ENCODE data around the gene RENBP. TPM values are rescaled to one million over a fixed set of nuclear protein-coding genes. Genes with fewer than 3 reads are reported as not detected.

The RENBP gene
- total and polyA plus RNA-seq, 4 donors: 1.0 to 7.9 (median 7.0) TPM

DNA sequence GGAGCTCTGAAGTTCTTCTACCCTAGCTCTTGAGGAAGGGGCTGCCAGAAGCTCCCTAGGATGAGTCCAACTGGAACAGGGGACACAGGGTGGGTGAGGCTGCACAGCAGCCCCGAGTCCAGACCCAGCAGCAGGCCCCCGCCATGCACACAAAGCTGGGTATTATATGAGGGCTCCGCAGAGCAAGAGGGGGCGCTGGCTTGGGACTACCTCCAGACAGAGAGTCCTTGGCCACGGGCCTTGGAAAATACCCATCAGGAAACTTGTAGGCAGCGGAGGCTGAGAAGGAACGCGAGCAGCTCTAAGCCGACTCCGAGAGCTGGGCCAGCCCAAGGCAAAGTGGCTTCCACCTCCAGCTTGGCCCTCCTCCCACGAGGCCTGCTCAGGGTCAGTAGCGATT is 19.1 kb upstream of the RENBP start:
- TF ChIP-seq, protein P1, sequence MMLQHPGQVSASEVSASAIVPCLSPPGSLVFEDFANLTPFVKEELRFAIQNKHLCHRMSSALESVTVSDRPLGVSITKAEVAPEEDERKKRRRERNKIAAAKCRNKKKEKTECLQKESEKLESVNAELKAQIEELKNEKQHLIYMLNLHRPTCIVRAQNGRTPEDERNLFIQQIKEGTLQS (IDR thresholded peaks at IDR 0.05): no peak
- no peak for TF ChIP-seq FOXA2 (IDR thresholded peaks at IDR 0.05)
- Histone ChIP-seq H3K27ac (ENCODE audit: low read depth in 1 of 2, low read length in 2 of 2) (no peak overlapping the region), H3K36me3 (ENCODE audit: control insufficient read depth in 4 of 4, insufficient read depth in 3 of 4, low read depth in 1 of 4, low read length in 3 of 4) (peaks cover 12 to 58% (median 27%) of the 10 kb centered on the region in 4 donors), H3K9ac (ENCODE audit: low read depth in 1 of 2, low read length in 2 of 2) (no peak overlapping the region), H3K4me3 (ENCODE audit: low read depth in 1 of 3, low read length in 3 of 3) (no peak overlapping the region), H3K4me1 (ENCODE audit: control insufficient read depth in 4 of 4, insufficient read depth in 4 of 4, low read length in 3 of 4) (peaks cover under 1 to 35% (median 28%) of the 10 kb centered on the region in 4 donors), H3K27me3 (ENCODE audit: control insufficient read depth in 4 of 4, insufficient read depth in 4 of 4, low read length in 3 of 4) (no peaks in the 10 kb centered on the region), H3K9me3 (ENCODE audit: control insufficient read depth in 4 of 4, low read length in 3 of 4) (no peaks in the 10 kb centered on the region)
- 94% methylated on average over 12 of the region's 12 CpGs for WGBS
- DNase-seq (ENCODE audit: low spot score): no peak

DNA sequence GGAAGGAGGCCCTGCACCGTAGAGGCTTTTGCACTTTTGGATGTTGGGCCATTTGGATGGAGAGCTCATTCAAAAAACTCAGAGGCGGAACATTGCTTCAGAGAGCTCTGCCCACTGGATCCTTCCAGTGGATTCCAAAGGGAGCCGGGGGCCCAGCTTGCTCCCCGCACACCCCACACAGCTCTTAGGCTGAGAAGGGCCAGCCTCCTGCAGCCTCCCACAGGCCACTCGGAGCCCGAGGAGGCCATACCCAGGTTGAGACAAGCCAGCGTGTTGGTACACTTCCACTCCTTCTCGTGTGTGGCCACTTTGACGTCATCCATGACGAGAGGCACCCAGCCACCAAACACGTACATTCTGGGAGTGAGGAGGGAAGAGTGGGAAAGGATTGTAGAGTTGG is 16.8 kb upstream of the RENBP start:
- H3K4me1 ChIP-seq (ENCODE audit: control insufficient read depth in 4 of 4, insufficient read depth in 4 of 4, low read length in 3 of 4): peaks cover 0 to 13% (median 6%) of the 10 kb centered on the region in 4 donors
- TF ChIP-seq, protein P2, sequence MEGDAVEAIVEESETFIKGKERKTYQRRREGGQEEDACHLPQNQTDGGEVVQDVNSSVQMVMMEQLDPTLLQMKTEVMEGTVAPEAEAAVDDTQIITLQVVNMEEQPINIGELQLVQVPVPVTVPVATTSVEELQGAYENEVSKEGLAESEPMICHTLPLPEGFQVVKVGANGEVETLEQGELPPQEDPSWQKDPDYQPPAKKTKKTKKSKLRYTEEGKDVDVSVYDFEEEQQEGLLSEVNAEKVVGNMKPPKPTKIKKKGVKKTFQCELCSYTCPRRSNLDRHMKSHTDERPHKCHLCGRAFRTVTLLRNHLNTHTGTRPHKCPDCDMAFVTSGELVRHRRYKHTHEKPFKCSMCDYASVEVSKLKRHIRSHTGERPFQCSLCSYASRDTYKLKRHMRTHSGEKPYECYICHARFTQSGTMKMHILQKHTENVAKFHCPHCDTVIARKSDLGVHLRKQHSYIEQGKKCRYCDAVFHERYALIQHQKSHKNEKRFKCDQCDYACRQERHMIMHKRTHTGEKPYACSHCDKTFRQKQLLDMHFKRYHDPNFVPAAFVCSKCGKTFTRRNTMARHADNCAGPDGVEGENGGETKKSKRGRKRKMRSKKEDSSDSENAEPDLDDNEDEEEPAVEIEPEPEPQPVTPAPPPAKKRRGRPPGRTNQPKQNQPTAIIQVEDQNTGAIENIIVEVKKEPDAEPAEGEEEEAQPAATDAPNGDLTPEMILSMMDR (IDR thresholded peaks at IDR 0.05; ENCODE audit: low read depth, low read length, missing input control): no peak
- TF ChIP-seq, protein P3, sequence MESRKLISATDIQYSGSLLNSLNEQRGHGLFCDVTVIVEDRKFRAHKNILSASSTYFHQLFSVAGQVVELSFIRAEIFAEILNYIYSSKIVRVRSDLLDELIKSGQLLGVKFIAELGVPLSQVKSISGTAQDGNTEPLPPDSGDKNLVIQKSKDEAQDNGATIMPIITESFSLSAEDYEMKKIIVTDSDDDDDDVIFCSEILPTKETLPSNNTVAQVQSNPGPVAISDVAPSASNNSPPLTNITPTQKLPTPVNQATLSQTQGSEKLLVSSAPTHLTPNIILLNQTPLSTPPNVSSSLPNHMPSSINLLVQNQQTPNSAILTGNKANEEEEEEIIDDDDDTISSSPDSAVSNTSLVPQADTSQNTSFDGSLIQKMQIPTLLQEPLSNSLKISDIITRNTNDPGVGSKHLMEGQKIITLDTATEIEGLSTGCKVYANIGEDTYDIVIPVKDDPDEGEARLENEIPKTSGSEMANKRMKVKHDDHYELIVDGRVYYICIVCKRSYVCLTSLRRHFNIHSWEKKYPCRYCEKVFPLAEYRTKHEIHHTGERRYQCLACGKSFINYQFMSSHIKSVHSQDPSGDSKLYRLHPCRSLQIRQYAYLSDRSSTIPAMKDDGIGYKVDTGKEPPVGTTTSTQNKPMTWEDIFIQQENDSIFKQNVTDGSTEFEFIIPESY (IDR thresholded peaks at IDR 0.05): no peak
- TF ChIP-seq TAF1 (conservative IDR thresholded peaks at IDR 0.05) (no peak), EGR1 (IDR thresholded peaks at IDR 0.05; ENCODE audit: low read depth in 2 of 2) (no peak), RXRA (IDR thresholded peaks at IDR 0.05) (no peak), RAD21 (IDR thresholded peaks at IDR 0.05) (no peak), NR2F2 (IDR thresholded peaks at IDR 0.05) (no peak), FOXA1 (IDR thresholded peaks at IDR 0.05) (no peak), HNF4A (conservative IDR thresholded peaks at IDR 0.05) (no peak), GABPA (IDR thresholded peaks at IDR 0.05 in 1 of 2, conservative IDR thresholded peaks at IDR 0.05 in 1 of 2) (no peak), HNF4G (IDR thresholded peaks at IDR 0.05) (no peak), JUND (IDR thresholded peaks at IDR 0.05) (no peak), SP1 (IDR thresholded peaks at IDR 0.05) (no peak)
- TF ChIP-seq, protein P1 (IDR thresholded peaks at IDR 0.05): no peak
- TF ChIP-seq, protein P4, sequence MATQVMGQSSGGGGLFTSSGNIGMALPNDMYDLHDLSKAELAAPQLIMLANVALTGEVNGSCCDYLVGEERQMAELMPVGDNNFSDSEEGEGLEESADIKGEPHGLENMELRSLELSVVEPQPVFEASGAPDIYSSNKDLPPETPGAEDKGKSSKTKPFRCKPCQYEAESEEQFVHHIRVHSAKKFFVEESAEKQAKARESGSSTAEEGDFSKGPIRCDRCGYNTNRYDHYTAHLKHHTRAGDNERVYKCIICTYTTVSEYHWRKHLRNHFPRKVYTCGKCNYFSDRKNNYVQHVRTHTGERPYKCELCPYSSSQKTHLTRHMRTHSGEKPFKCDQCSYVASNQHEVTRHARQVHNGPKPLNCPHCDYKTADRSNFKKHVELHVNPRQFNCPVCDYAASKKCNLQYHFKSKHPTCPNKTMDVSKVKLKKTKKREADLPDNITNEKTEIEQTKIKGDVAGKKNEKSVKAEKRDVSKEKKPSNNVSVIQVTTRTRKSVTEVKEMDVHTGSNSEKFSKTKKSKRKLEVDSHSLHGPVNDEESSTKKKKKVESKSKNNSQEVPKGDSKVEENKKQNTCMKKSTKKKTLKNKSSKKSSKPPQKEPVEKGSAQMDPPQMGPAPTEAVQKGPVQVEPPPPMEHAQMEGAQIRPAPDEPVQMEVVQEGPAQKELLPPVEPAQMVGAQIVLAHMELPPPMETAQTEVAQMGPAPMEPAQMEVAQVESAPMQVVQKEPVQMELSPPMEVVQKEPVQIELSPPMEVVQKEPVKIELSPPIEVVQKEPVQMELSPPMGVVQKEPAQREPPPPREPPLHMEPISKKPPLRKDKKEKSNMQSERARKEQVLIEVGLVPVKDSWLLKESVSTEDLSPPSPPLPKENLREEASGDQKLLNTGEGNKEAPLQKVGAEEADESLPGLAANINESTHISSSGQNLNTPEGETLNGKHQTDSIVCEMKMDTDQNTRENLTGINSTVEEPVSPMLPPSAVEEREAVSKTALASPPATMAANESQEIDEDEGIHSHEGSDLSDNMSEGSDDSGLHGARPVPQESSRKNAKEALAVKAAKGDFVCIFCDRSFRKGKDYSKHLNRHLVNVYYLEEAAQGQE (IDR thresholded peaks at IDR 0.05): no peak
- H3K27ac ChIP-seq (ENCODE audit: low read depth in 1 of 2, low read length in 2 of 2): no peak overlapping the region
- 91% methylated on average over 11 of the region's 11 CpGs for WGBS
- no peak overlapping the region for H3K9ac ChIP-seq (ENCODE audit: low read depth in 1 of 2, low read length in 2 of 2)
- no peak overlapping the region for H3K4me3 ChIP-seq (ENCODE audit: low read depth in 1 of 3, low read length in 3 of 3)
- H3K27me3 ChIP-seq (ENCODE audit: control insufficient read depth in 4 of 4, insufficient read depth in 4 of 4, low read length in 3 of 4): no peaks in the 10 kb centered on the region
- DNase-seq (ENCODE audit: low spot score): no peak
- H3K36me3 ChIP-seq (ENCODE audit: control insufficient read depth in 4 of 4, insufficient read depth in 3 of 4, low read depth in 1 of 4, low read length in 3 of 4): peaks cover 21 to 80% (median 40%) of the 10 kb centered on the region in 4 donors
- H3K9me3 ChIP-seq (ENCODE audit: control insufficient read depth in 4 of 4, low read length in 3 of 4): no peaks in the 10 kb centered on the region

All from liver (tissue), 9 donors.